Panc1 (cell line): ENCODE data around the gene NDUFB1. TPM values are rescaled to one million over a fixed set of nuclear protein-coding genes. Genes with fewer than 3 reads are reported as not detected.

ENCODE experiments used
- ATAC-seq: fragments of 200-7000 bp; cut with Tn5 transposase; 2 replicates; pipeline ENCODE4 v1.9.1; 2020; ENCODE audit warnings: mild to moderate bottlenecking, moderate library complexity
- BruUV-seq: library from RNA; stranded (reverse); fragments of 400-500 nt; replicated peaks from 2 replicates; lab custom pipeline; 2021; lab: Mats Ljungman, UMichigan
- CTCF ChIA-PET: fragments of 300-600 bp; sonication (Branson Sonifier 250); formaldehyde crosslinking; loops from one replicate; lab custom pipeline; 2022; ENCODE audit warnings: antibody characterized with exemption; lab: Charles Lee
- POLR2A ChIA-PET: fragments of 300-600 bp; sonication (Branson Sonifier 250); formaldehyde crosslinking; loops from one replicate; lab custom pipeline; 2022; ENCODE audit warnings: antibody characterized with exemption; lab: Charles Lee
- DNase-seq: peaks from one replicate; pipeline ENCODE4 v3.0.0-alpha.2; 2010; ENCODE audit warnings: low read depth, low spot score
- H3K27ac ChIP-seq: 2 replicates; pipeline ENCODE4 v1.5.1; 2011; ENCODE audit warnings: mild to moderate bottlenecking, low read length, inconsistent platforms
- H3K27me3 ChIP-seq: fragments of 200-500 bp; sonication (Bioruptor generic); 2 replicates; pipeline ENCODE4 v1.6.0; 2014; ENCODE audit warnings: low read length, inconsistent platforms; ENCODE audit not compliant: control insufficient read depth, insufficient read depth
- H3K36me3 ChIP-seq: fragments of 200-500 bp; sonication (Bioruptor generic); 2 replicates; pipeline ENCODE4 v1.5.1; 2014; ENCODE audit warnings: inconsistent platforms, mild to moderate bottlenecking, low read length, moderate library complexity; ENCODE audit not compliant: control insufficient read depth, insufficient read depth
- H3K4me1 ChIP-seq: 2 replicates; pipeline ENCODE4 v1.5.1; 2011; ENCODE audit warnings: inconsistent platforms, mild to moderate bottlenecking, low read length, moderate library complexity; ENCODE audit not compliant: control insufficient read depth, insufficient read depth
- H3K4me3 ChIP-seq, 2 experiments: 2 replicates each; pipeline ENCODE4 v1.5.1; 2011 to 2012; ENCODE audit warnings: low read depth in 2 of 2, low read length in 2 of 2, mild to moderate bottlenecking in 2 of 2, inconsistent platforms in 1 of 2, moderate library complexity in 1 of 2
- H3K9me3 ChIP-seq: fragments of 200-500 bp; sonication (Bioruptor generic); 2 replicates; pipeline ENCODE4 v1.5.1; 2014; ENCODE audit warnings: low read depth, mild to moderate bottlenecking, inconsistent platforms, low read length, moderate library complexity; ENCODE audit not compliant: control insufficient read depth, insufficient read depth
- POLR2AphosphoS5 ChIP-seq: IDR thresholded peaks from 2 replicates; pipeline ENCODE4 v1.6.1; 2012; ENCODE audit warnings: mild to moderate bottlenecking, low read depth, low read length, moderate library complexity
- SIN3A ChIP-seq: IDR thresholded peaks from 2 replicates; pipeline ENCODE4 v1.6.1; 2012; ENCODE audit warnings: low read depth, mild to moderate bottlenecking, low read length, moderate library complexity, borderline replicate concordance; ENCODE audit not compliant: insufficient read depth
- TCF7L2 ChIP-seq: IDR thresholded peaks from 2 replicates; pipeline ENCODE4 v1.6.1; 2011; ENCODE audit warnings: mild to moderate bottlenecking, low read depth, low read length, inconsistent platforms
- in situ Hi-C: cut with HindIII; loops from 2 replicates; pipeline ENCODE4 v1.10.0; 2016; ENCODE audit warnings: low sequenced_read_pairs, low pct_unique_long_range_greater_than_20kb
- intact Hi-C: fragments of 100-400 bp; cut with micrococcal nuclease; formaldehyde crosslinking; loops from one replicate; pipeline ENCODE4 v1.10.0; 2022; ENCODE audit not compliant: unreplicated experiment
- total RNA-seq: library from RNA; stranded (reverse); gene quantifications from one replicate; pipeline ENCODE4 v1.2.1, GENCODE V29; 2021; ENCODE audit not compliant: unreplicated experiment
- TF ChIP-seq, protein P1 (sequence below), 2 experiments: IDR thresholded peaks; 2 replicates each; pipeline ENCODE4 v1.6.1; 2011 to 2012; ENCODE audit warnings: low read depth in 2 of 2, control low read depth in 1 of 2, low read length in 1 of 2, mild to moderate bottlenecking in 1 of 2, moderate library complexity in 1 of 2; ENCODE audit not compliant: insufficient read depth in 1 of 2
- TF ChIP-seq, protein P2 (sequence below): fragments of 450-650 bp; IDR thresholded peaks from 2 replicates; pipeline ENCODE4 v1.5.1; 2017; ENCODE audit warnings: mild to moderate bottlenecking

Gene NDUFB1
- total RNA-seq, 1 experiment from 2014 or later: 126 TPM

DNA sequence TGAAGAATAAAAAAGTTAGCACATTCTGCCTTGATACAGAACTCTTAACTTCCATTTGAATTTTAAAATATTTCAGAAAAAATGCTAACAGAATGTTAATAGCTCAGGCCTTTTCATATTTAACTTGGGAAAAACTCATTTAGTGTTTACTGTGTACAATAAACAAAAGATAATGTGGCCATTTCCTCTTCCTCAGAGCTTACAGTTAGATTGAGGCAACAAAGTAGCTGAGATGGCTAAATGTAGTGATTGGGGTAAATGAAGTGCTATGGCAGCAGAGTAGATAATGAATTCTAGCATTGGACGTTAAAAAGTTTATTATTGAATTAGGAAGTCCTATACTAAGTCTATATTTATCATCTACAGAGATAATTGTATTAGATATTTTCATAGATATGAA, 12.9 kb upstream of the NDUFB1 start:
- intact Hi-C loops: loop anchor here (5.0 kb wide), 1 partner anchor 323 kb away; no protein-coding TSS in a partner anchor
- TF ChIP-seq, protein P1, sequence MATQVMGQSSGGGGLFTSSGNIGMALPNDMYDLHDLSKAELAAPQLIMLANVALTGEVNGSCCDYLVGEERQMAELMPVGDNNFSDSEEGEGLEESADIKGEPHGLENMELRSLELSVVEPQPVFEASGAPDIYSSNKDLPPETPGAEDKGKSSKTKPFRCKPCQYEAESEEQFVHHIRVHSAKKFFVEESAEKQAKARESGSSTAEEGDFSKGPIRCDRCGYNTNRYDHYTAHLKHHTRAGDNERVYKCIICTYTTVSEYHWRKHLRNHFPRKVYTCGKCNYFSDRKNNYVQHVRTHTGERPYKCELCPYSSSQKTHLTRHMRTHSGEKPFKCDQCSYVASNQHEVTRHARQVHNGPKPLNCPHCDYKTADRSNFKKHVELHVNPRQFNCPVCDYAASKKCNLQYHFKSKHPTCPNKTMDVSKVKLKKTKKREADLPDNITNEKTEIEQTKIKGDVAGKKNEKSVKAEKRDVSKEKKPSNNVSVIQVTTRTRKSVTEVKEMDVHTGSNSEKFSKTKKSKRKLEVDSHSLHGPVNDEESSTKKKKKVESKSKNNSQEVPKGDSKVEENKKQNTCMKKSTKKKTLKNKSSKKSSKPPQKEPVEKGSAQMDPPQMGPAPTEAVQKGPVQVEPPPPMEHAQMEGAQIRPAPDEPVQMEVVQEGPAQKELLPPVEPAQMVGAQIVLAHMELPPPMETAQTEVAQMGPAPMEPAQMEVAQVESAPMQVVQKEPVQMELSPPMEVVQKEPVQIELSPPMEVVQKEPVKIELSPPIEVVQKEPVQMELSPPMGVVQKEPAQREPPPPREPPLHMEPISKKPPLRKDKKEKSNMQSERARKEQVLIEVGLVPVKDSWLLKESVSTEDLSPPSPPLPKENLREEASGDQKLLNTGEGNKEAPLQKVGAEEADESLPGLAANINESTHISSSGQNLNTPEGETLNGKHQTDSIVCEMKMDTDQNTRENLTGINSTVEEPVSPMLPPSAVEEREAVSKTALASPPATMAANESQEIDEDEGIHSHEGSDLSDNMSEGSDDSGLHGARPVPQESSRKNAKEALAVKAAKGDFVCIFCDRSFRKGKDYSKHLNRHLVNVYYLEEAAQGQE (IDR thresholded peaks at IDR 0.05; ENCODE audit: insufficient read depth in 1 of 2, low read depth in 2 of 2, low read length in 1 of 2): no peak
- TF ChIP-seq POLR2AphosphoS5 (no peak), TCF7L2 (no peak), SIN3A (no peak)
- TF ChIP-seq, protein P2, sequence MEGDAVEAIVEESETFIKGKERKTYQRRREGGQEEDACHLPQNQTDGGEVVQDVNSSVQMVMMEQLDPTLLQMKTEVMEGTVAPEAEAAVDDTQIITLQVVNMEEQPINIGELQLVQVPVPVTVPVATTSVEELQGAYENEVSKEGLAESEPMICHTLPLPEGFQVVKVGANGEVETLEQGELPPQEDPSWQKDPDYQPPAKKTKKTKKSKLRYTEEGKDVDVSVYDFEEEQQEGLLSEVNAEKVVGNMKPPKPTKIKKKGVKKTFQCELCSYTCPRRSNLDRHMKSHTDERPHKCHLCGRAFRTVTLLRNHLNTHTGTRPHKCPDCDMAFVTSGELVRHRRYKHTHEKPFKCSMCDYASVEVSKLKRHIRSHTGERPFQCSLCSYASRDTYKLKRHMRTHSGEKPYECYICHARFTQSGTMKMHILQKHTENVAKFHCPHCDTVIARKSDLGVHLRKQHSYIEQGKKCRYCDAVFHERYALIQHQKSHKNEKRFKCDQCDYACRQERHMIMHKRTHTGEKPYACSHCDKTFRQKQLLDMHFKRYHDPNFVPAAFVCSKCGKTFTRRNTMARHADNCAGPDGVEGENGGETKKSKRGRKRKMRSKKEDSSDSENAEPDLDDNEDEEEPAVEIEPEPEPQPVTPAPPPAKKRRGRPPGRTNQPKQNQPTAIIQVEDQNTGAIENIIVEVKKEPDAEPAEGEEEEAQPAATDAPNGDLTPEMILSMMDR: no peak
- H3K27me3 ChIP-seq: no peaks in the 10 kb centered on the region
- H3K9me3 ChIP-seq: no peaks in the 10 kb centered on the region
- no peak overlapping the region for H3K27ac ChIP-seq
- ATAC-seq: no peak
- H3K4me3 ChIP-seq: no peak overlapping the region
- ChIA-PET CTCF (no interaction called here), POLR2A (interaction anchor here (0.6 kb wide), 1 partner anchor 42 kb away, joined by 4 read pairs; no protein-coding TSS in a partner anchor)
- BruUV-seq: no TSS peak
- H3K4me1 ChIP-seq: no peaks in the 10 kb centered on the region
- DNase-seq: no peak
- peaks cover 34% of the 10 kb centered on the region for H3K36me3 ChIP-seq
- in situ Hi-C loops: no loop called here

DNA sequence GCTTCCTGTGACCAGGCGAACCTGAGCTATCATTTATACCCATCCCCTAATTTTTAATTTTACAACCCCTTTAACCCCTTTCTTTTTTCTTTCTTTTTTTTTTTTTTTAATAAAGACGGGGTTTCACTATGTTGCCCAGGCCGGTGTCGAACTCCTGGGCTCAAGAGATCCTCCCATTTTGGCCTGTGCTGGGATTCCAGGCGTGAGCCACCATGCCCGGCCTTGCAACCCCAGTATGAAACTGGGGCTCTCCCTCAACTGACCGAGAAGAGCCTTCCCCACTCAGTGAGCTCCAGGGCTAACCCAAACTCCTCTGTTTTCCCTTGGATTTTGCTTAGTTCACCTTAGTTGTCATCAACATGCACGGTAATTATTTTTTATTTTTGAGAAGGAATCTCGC, 1.3 kb upstream of the NDUFB1 start:
- ChIA-PET CTCF (interaction anchor here (0.6 kb wide), 1 partner anchor 15 kb away, joined by 3 read pairs; no protein-coding TSS in a partner anchor), POLR2A (interaction anchor here (0.7 kb wide), 1 partner anchor 22 kb away, joined by 6 read pairs; no protein-coding TSS in a partner anchor)
- Histone ChIP-seq H3K4me3 (peak overlapping the region; percentile 81 to 94), H3K36me3 (peaks cover 10% of the 10 kb centered on the region), H3K27ac (peak overlapping the region; percentile 97), H3K4me1 (no peaks in the 10 kb centered on the region), H3K9me3 (no peaks in the 10 kb centered on the region), H3K27me3 (no peaks in the 10 kb centered on the region)
- TSS peak; percentile 62 for BruUV-seq
- DNase-seq (no peak), ATAC-seq (no peak)
- TF ChIP-seq TCF7L2 (no peak), SIN3A (no peak), POLR2AphosphoS5 (no peak)
- TF ChIP-seq, protein P1 (IDR thresholded peaks at IDR 0.05; ENCODE audit: insufficient read depth in 1 of 2, low read depth in 2 of 2, low read length in 1 of 2): no peak
- TF ChIP-seq, protein P2: no peak
- intact Hi-C loops: no loop called here
- in situ Hi-C loops: no loop called here
